Gastroesophageal sphincter (tissue), 4 donors: ENCODE data around the gene PTPRN2. TPM values are rescaled to one million over a fixed set of nuclear protein-coding genes. Genes with fewer than 3 reads are reported as not detected.

Experiments
- ATAC-seq: fragments of 150-250 bp; one replicate; pipeline ENCODE4 v1.9.1; 2016; ENCODE audit warnings: mild to moderate bottlenecking, moderate library complexity
- H3K27ac ChIP-seq, 4 donors: fragments of 200-600 bp; sonication (generic) in 3 of 4; 1 replicate in 3 of 4; 2 replicates in 1 of 4; pipeline ENCODE4 v1.5.1; 2016 to 2019
- H3K27me3 ChIP-seq: fragments of 200-600 bp; sonication (generic); one replicate; pipeline ENCODE4 v1.5.1; 2019
- H3K36me3 ChIP-seq, 2 donors: fragments of 200-600 bp; sonication (generic); one replicate each; pipeline ENCODE4 v1.5.1; 2019; ENCODE audit warnings: control low read depth in 1 of 2
- H3K4me1 ChIP-seq, 3 donors: fragments of 200-600 bp; sonication (generic); 1 replicate in 2 of 3; 2 replicates in 1 of 3; pipeline ENCODE4 v1.5.1; 2016 to 2019; ENCODE audit warnings: control low read depth in 2 of 3
- H3K4me3 ChIP-seq, 2 donors: fragments of 200-600 bp; sonication (generic); one replicate each; pipeline ENCODE4 v1.5.1; 2019; ENCODE audit warnings: mild to moderate bottlenecking in 1 of 2, moderate library complexity in 1 of 2
- H3K9me3 ChIP-seq, 3 donors: fragments of 200-600 bp; sonication (generic); one replicate each; pipeline ENCODE4 v1.5.1; 2017 to 2019; ENCODE audit warnings: control low read depth in 2 of 3
- CTCF ChIP-seq, 4 experiments: fragments of 200-600 bp in 2 of 4; fragments of 450-650 bp in 2 of 4; sonication (generic) in 1 of 4; IDR thresholded peaks; one replicate each; pipeline ENCODE4 v1.5.1; 2017 to 2019; ENCODE audit warnings: antibody characterized with exemption in 4 of 4, mild to moderate bottlenecking in 2 of 4, moderate library complexity in 2 of 4
- EP300 ChIP-seq: sonication (generic); formaldehyde crosslinking; IDR thresholded peaks from one replicate; pipeline ENCODE4 v1.6.1; 2017; ENCODE audit warnings: antibody characterized with exemption, mild to moderate bottlenecking
- POLR2A ChIP-seq, 2 donors: fragments of 450-650 bp; IDR thresholded peaks; one replicate each; pipeline ENCODE4 v1.6.1; 2017; ENCODE audit warnings: antibody characterized with exemption in 2 of 2, mild to moderate bottlenecking in 2 of 2, moderate library complexity in 1 of 2
- POLR2AphosphoS5 ChIP-seq: sonication (generic); formaldehyde crosslinking; IDR thresholded peaks from one replicate; pipeline ENCODE4 v1.6.1; 2017; ENCODE audit warnings: antibody characterized with exemption
- WGBS, 2 donors: methylation state at CpG; one replicate each; pipeline ENCODE4 v1.1.5; 2018; ENCODE audit warnings: low coverage in 1 of 2; 5-methylcytosine and 5-hydroxymethylcytosine counted together
- total RNA-seq, 4 donors: library from RNA; depleted of rRNA; stranded (reverse); fragments of >200 nt; gene quantifications; one replicate each; pipeline ENCODE4 v1.1.0, GENCODE V29; 2016

Gene PTPRN2
- total RNA-seq, 4 donors from 2014 or later, result 1.7 to 4.7 (median 3.3) TPM

DNA sequence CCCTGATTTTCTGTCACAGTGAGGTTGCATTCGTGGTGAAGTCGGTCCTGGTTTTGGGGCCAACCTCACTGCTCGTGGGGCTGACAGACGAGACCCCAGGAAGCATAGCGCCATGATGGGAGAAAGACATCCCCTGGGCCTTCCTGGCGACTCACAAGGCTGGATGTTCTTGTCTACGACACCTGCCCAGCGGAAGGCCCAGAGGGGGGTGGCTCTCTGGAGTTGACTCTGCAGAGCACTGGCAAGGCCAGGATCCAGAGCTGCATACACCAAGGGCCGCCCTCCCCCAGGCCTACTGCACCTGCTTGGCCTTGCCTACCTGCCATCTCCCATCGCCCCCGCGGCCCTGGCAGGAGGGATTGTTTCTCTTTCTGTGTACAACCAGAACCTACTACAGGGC lies 608.9 kb downstream of the PTPRN2 start:
- Histone ChIP-seq H3K27me3 (peaks cover 20% of the 10 kb centered on the region), H3K4me1 (no peaks in the 10 kb centered on the region), H3K27ac (no peak overlapping the region), H3K9me3 (peaks cover 0 to 29% (median 0%) of the 10 kb centered on the region in 3 donors), H3K4me3 (no peak overlapping the region), H3K36me3 (no peaks in the 10 kb centered on the region)
- TF ChIP-seq POLR2AphosphoS5, result no peak
- TF ChIP-seq POLR2A (IDR thresholded peaks at IDR 0.05), result no peak
- no peak for TF ChIP-seq EP300
- no peak for TF ChIP-seq CTCF (IDR thresholded peaks at IDR 0.05)
- ATAC-seq, result no peak
- WGBS, 2 donors, result no CpG with 5 or more reads among the region's 12 CpGs

GRCh38 chr7:157977717-157978496 lies 609.7 kb downstream of the PTPRN2 start:
- peaks cover 17% of the 10 kb centered on the region for H3K27me3 ChIP-seq
- no peak for ATAC-seq
- H3K36me3 ChIP-seq, result no peaks in the 10 kb centered on the region
- no peaks in the 10 kb centered on the region for H3K4me1 ChIP-seq
- WGBS, 2 donors, result 70 to 71% methylated on average over 5 to 10 of the region's 20 CpGs
- TF ChIP-seq EP300 (no peak), CTCF (IDR thresholded peaks at IDR 0.05) (no peak), POLR2AphosphoS5 (no peak), POLR2A (IDR thresholded peaks at IDR 0.05) (no peak)
- no peak overlapping the region for H3K4me3 ChIP-seq
- peaks cover 0 to 37% (median 0%) of the 10 kb centered on the region in 3 donors for H3K9me3 ChIP-seq
- H3K27ac ChIP-seq, result no peak overlapping the region

GRCh38 chr7:157977306-157977705 lies 610.3 kb downstream of the PTPRN2 start:
- peaks cover 0 to 41% (median 0%) of the 10 kb centered on the region in 3 donors for H3K9me3 ChIP-seq
- no peak overlapping the region for H3K27ac ChIP-seq
- no peak overlapping the region for H3K4me3 ChIP-seq
- 91 to 100% methylated on average over 1 to 4 of the region's 5 CpGs for WGBS, 2 donors
- no peaks in the 10 kb centered on the region for H3K36me3 ChIP-seq
- TF ChIP-seq POLR2AphosphoS5, result no peak
- no peaks in the 10 kb centered on the region for H3K4me1 ChIP-seq
- peaks cover 12% of the 10 kb centered on the region for H3K27me3 ChIP-seq
- ATAC-seq, result no peak

- ATAC-seq, result no peak
- Histone ChIP-seq H3K36me3 (no peaks in the 10 kb centered on the region), H3K27ac (no peak overlapping the region), H3K4me1 (no peaks in the 10 kb centered on the region), H3K4me3 (no peak overlapping the region), H3K9me3 (peaks cover 0 to 41% (median 0%) of the 10 kb centered on the region in 3 donors), H3K27me3 (peaks cover 5% of the 10 kb centered on the region)
- TF ChIP-seq EP300, result no peak
- no peak for TF ChIP-seq CTCF (IDR thresholded peaks at IDR 0.05)
- 94% methylated on average over 7 of the region's 10 CpGs; no CpG with 5 or more reads in 1 of the 2 donors for WGBS, 2 donors
Measured at GRCh38 chr7:157976406-157976805, 611.2 kb downstream of the PTPRN2 start.

GRCh38 chr7:157975401-157976372 lies 611.9 kb downstream of the PTPRN2 start:
- WGBS, 2 donors, result 77 to 81% methylated on average over 9 to 10 of the region's 21 CpGs
- TF ChIP-seq POLR2A (IDR thresholded peaks at IDR 0.05) (no peak), CTCF (IDR thresholded peaks at IDR 0.05) (no peak), POLR2AphosphoS5 (no peak), EP300 (no peak)
- ATAC-seq, result no peak

More at GRCh38 chr7:157975401-157976372, 611.9 kb downstream of the PTPRN2 start:
- Histone ChIP-seq H3K27me3 (peaks cover 5% of the 10 kb centered on the region), H3K27ac (no peak overlapping the region), H3K4me1 (no peaks in the 10 kb centered on the region), H3K4me3 (no peak overlapping the region), H3K36me3 (no peaks in the 10 kb centered on the region), H3K9me3 (peaks cover 0 to 41% (median 0%) of the 10 kb centered on the region in 3 donors)
